HG03442 (cell line): ENCODE measurements around the gene C5orf22.
"Not testable (repeated sequence)": the region's sequence is repeated elsewhere in the genome, so short reads cannot be mapped to it uniquely, and the experiment has no call there.

Source experiments
- ATAC-seq: cut with Tn5 transposase; IDR thresholded peaks from one replicate; pipeline ENCODE4 v1.9.1; 2021; ENCODE audit warnings: mild to moderate bottlenecking, moderate library complexity; ENCODE audit not compliant: unreplicated experiment

The C5orf22 gene

GRCh38 chr5:31531888-31532547, at the start of gene C5orf22, which contains the start of gene DROSHA:
TSS of gene C5orf22 (plus strand) at chr5:31532301. CDS start at chr5:31532393, 92 bp downstream.
TSS of gene DROSHA (minus strand) at chr5:31532093. CDS start at chr5:31529059, 3,034 bp downstream.
- ATAC-seq: peak; percentile 92

- ATAC-seq: no peak
Measured at GRCh38 chr5:31485376-31486207, 46.5 kb upstream of the C5orf22 start.

GRCh38 chr5:31486441-31486840, 45.7 kb upstream of the C5orf22 start:
- no peak for ATAC-seq

- ATAC-seq: no peak
Measured at GRCh38 chr5:31487506-31487905, 44.6 kb upstream of the C5orf22 start.

GRCh38 chr5:31492869-31493268, 39.2 kb upstream of the C5orf22 start:
- no peak for ATAC-seq

GRCh38 chr5:31495336-31495735, 36.8 kb upstream of the C5orf22 start:
- ATAC-seq: no peak

DNA sequence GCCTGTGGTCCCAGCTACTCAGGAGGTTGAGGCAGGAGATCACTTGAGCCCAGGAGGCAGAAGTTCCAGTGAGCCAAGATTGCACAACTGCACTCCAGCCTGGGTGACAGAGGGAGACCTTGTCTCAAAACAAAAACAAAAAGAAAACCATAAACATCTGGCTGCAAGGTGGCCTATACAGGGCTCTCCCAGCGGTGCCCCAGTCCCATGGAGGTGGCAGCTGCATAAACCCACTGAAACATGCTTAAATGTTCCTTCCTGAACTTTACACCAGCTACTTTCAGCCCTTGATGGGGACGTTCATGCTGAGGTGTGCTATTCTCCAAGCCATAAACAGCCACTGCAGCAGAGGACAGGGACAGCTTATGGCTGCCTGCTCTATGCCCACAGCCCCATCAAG, 35.8 kb upstream of the C5orf22 start:
- no peak for ATAC-seq

GRCh38 chr5:31496891-31497290, 35.2 kb upstream of the C5orf22 start:
- ATAC-seq: no peak

DNA sequence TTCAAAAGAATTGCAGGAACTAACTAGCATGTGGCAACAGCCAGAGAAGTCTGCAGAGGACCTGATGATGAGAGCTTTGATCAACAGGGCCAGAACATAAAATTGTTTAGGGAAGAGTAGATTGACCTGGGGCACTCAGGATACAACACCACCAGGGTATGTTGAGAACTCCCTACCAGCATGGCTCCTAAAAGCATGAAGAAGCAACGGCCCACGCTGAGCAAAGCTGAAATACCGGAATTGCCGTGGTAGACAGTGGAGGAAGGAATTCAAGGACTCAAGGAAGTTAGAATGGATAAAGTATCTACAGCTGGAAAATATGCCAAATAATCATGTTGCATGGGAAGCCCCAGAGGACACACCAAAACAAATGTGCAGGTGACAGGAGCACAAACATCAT, 31.8 kb upstream of the C5orf22 start:
- ATAC-seq: no peak

DNA sequence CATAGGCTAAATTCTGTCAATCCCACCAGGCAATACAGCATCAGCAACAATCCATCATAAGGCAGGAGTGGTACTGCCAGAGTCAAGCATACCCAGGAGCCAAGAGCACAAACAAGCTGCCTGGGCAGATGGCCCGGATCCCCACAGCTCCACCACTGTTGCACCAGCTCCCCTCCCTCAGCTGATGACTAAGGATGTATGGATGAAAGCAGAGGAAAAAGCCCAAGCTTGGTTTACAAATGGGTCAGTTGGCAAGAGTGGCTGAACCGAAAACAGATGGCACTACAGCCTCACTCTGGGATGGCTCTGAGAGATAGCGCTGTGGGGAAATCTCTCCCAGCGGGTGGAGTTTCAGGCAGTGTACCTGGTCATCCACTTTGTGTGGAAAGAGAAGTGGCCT, 29.6 kb upstream of the C5orf22 start:
- no peak for ATAC-seq

- ATAC-seq: no peak
Measured at GRCh38 chr5:31504529-31504928, 27.6 kb upstream of the C5orf22 start.

DNA sequence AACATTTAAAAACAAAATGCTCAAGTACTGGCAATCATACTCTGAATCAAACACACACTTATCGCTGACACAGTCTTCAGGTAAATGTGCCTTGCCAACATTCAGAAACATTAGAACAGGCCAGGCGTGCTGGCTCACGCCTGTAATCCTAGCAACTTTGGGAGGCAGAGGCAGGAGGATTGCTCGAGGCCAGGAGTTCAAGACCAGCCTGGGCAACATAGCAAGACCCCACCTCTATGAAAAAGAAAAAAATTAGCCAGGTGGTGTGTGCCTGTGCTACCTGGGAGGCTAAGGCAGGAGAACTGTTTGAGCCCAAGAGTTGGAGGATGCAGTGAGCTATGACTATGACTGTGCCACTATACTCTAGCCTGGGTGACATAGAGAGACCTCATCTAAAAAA, 20.8 kb upstream of the C5orf22 start:
- ATAC-seq: no peak

DNA sequence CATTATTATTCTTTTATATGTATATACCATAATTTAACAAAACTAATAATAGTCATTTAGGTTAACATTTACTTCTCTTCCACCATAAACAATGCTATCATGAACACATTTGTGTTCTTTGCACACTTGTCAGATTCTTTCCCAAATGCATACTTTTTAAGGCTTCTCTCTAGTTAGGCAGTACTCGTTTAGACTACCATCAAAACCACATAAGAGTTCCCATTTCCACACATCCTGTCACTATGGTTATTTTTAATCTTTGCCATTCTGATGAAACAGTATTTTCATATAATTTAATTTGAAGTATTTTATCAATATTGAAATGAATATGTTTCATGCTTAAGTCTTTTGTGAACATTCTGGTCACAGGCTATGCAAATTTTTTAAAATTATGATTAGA, 15.3 kb upstream of the C5orf22 start:
- no peak for ATAC-seq

DNA sequence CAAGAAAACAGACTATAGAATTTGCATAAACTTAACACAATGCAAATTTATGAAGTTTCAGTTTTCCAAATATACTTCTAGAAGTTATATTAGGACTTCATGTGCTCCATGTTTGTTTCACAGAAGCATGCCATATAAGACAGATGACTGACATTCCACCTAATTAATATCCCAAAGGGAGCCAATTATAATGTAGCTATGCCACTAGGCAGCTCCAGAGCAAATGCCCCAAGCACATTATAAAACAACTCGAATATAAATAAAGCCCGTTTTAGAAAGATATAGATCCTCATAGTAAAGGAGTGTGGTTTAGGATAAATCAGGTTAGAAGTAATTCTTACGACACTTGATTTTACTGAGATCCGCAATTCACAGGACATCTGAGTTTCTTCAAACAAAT, 9.1 kb upstream of the C5orf22 start:
- ATAC-seq: no peak

GRCh38 chr5:31530541-31531265, 1.4 kb upstream of the C5orf22 start:
- ATAC-seq: no peak

- peak; percentile 24 for ATAC-seq
Measured at GRCh38 chr5:31531543-31531887, 586 bp upstream of the C5orf22 start.

GRCh38 chr5:31534527-31535046, 2.5 kb downstream of the C5orf22 start:
- no peak for ATAC-seq

DNA sequence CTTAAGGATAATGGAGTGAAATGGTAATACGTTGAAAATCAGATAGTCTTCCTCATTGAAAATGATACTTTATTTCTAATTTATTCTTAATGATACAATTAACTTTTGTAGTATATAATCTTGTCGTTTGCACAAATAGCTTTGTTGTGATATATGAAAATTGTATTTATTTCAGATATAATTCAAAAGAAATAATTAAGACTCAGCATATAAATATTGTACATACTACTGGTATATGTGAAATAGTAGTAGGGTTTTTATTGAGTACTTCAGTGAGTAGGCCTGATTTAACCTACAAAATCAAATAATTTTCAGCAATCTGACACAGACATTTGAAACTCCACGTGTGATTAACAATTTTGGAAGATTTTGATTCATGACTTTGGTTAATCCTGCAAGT, 4.8 kb downstream of the C5orf22 start:
- ATAC-seq: no peak

DNA sequence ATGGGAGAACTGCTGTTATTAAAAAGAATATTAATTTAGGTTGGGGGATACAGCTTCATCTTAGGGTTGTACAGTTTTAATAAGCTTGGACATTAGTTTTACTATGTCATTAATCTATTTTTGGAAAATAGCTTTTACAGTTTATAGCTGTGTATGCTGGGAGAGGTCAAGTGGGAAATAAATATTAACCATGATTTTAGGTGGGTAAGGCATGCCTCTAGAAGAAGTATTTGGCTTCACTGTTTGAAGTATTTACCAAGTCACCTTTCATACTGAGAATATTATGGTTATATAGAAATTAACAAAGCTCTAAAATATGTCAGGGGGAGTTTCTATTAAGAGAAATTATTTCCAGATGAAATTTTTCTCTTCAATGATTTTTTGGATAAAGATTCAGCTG, 5.2 kb downstream of the C5orf22 start:
- no peak for ATAC-seq

- no peak for ATAC-seq
Measured at GRCh38 chr5:31537851-31538250, 5.8 kb downstream of the C5orf22 start.

DNA sequence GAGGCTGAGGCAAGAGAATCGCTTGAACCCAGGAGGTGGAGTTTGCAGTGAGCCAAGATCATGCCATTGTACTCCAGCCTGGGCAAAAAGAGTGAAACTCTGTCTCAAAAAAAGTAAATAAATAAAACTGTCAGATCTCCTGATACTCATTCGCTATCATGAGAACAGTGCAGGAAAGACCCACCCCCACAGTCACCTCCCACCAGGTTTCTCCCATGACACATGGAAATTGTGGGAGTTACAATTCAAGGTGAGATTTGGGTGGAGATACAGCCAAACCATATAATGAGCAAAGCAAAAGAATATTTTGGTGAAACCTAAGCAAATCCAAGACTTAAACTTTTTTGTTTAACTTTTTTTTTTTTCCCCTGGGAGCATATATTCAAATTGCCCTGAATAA, 17.0 kb downstream of the C5orf22 start:
- not testable (repeated sequence) for ATAC-seq
